ENCODE measurements around the gene FIGLA. TPM values are rescaled to one million over a fixed set of nuclear protein-coding genes. Genes with fewer than 3 reads are reported as not detected.
A peak's percentile ranks its signal among the peaks of the same experiment; 100 is the strongest.

Gene FIGLA
- total RNA-seq, 1 experiment from 2014 or later, result not detected

GRCh38 chr2:70748002-70748784 lies 42.2 kb downstream of the FIGLA start:
- no peaks in the 10 kb centered on the region for H3K27me3 ChIP-seq (ENCODE audit: insufficient read depth, low read length)
- no peak overlapping the region for H4K8ac ChIP-seq (replicated peaks; ENCODE audit: insufficient read length, low read depth, low read length)
- no peaks in the 10 kb centered on the region for H3K9me3 ChIP-seq (ENCODE audit: control insufficient read depth, low read depth, low read length)
- no peak overlapping the region for H3K18ac ChIP-seq (ENCODE audit: insufficient read length, low read depth, low read length)
- H3K79me2 ChIP-seq (ENCODE audit: insufficient read depth, low read length), result peaks cover 62% of the 10 kb centered on the region; the same call in 1 of the 2 replicates
- DNase-seq, result no peak
- H3K9ac ChIP-seq (ENCODE audit: extremely low read depth, insufficient read length, low read length), result no peak overlapping the region
- H3K4me1 ChIP-seq (ENCODE audit: insufficient read depth, low read length), result peaks cover 23% of the 10 kb centered on the region
- no peak overlapping the region for H3K14ac ChIP-seq (ENCODE audit: insufficient read depth, low read length)
- H4K91ac ChIP-seq (ENCODE audit: insufficient read length, low read depth, low read length), result no peak overlapping the region
- no peak overlapping the region for H3K4ac ChIP-seq (ENCODE audit: low read depth, low read length)
- no CpG with 5 or more reads among the region's 1 CpG for WGBS (ENCODE audit: extremely low coverage, insufficient read length, low lambda C conversion rate)
- Mint-ChIP-seq H3K9me3 (peaks cover 0 to 3% of the 10 kb centered on the region in 2 experiments; a peak in 1 of 5 replicates), H3K4me3 (no peak overlapping the region), H3K4me1 (peaks cover 49 to 56% of the 10 kb centered on the region in 2 experiments), H3K36me3 (ENCODE audit: insufficient read depth in 1 of 3, low read depth in 3 of 3) (peaks cover 8 to 13% (median 10%) of the 10 kb centered on the region in 3 experiments; a peak in 6 of 7 replicates), H3K27me3 (ENCODE audit: low read depth) (no peaks in the 10 kb centered on the region), H3K27ac (no peak overlapping the region)
- H2AFZ ChIP-seq (ENCODE audit: low read length), result no peak overlapping the region
- no peak overlapping the region for H2AK5ac ChIP-seq (ENCODE audit: insufficient read length, low read length)
- no peak overlapping the region for H3T11ph ChIP-seq (ENCODE audit: low read length)
- H3K23ac ChIP-seq (ENCODE audit: insufficient read length, low read depth, low read length), result no peak overlapping the region
- H3K23me2 ChIP-seq (ENCODE audit: insufficient read length, low read depth, low read length, poor library complexity, severe bottlenecking), result no peaks in the 10 kb centered on the region
- H2BK15ac ChIP-seq (ENCODE audit: low read depth, low read length), result no peak overlapping the region
- H3K56ac ChIP-seq (ENCODE audit: insufficient read length, low read depth, low read length), result no peak overlapping the region
- H3K27ac ChIP-seq (ENCODE audit: insufficient read length, low read depth, low read length), result no peak overlapping the region
- H4K5ac ChIP-seq (ENCODE audit: insufficient read length, low read depth, low read length), result no peak overlapping the region
- H2BK12ac ChIP-seq (ENCODE audit: insufficient read length, low read depth, low read length), result no peak overlapping the region
- peak; percentile 53 for TF ChIP-seq CTCF (conservative IDR thresholded peaks at IDR 0.05)
- peaks cover 3% of the 10 kb centered on the region for H4K20me1 ChIP-seq (ENCODE audit: control insufficient read depth, insufficient read depth, insufficient read length)
- H3K79me1 ChIP-seq (ENCODE audit: insufficient read depth, low read depth, low read length, poor library complexity, severe bottlenecking), result peaks cover 3% of the 10 kb centered on the region
- no peak overlapping the region for H3K4me2 ChIP-seq (ENCODE audit: insufficient read depth, insufficient read length, low read length)
- H2BK5ac ChIP-seq (ENCODE audit: insufficient read length, low read length), result no peak overlapping the region
- H2BK120ac ChIP-seq (ENCODE audit: low read depth, low read length, poor library complexity, severe bottlenecking), result no peak overlapping the region
- no peak overlapping the region for H2BK20ac ChIP-seq (ENCODE audit: low read depth, low read length, poor library complexity, severe bottlenecking)

Data from H9 (cell line).